Measurements from ENCODE around the gene FGF21.
A peak's percentile ranks its signal among the peaks of the same experiment; 100 is the strongest.

FGF21 gene

DNA sequence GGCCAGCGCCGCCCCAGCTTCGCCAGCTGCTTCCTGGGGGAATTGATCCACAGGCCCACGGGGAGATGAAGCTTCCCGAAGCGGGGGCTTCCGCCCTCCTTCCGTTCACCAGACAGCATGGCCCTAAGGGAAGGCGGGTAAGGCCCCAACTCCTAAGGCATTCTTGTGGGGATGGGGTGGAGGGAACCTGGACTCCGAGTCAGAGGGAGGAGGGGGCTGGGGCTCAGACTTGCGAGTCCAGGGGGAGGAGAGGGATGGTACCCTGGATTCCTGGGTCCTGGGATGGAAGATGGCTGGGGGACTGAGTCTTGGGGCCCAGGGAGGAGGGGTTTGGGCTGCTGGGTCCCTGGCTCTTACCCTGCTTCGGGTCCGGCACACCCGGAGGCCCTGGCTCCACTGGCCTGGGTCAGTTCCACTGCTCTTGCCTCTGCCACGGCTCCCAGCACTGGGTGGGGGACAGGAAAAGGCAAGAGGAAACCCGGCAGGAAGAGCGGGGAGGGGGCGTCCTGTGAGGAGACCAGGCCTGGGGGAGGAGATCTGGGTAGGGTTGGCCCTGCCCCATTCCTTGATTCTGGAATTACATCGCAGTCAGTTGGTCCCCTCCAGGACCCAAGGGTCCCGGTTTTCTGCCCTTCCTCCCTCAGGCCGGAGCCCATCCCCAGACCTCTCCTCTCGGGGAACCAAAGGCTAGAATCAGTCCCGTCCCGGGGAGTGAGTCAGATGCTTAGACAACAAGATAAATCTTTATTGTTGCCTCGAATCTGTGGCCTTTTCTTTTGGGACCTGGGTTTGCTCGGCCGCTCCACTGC, 15.0 kb upstream of the FGF21 start, which contains the start of gene RASIP1:
RASIP1 (minus strand) TSS at position 447 of the 809 bp plus-strand sequence; CDS start at position 119, 328 bp downstream.
- TF ChIP-seq, protein P1, sequence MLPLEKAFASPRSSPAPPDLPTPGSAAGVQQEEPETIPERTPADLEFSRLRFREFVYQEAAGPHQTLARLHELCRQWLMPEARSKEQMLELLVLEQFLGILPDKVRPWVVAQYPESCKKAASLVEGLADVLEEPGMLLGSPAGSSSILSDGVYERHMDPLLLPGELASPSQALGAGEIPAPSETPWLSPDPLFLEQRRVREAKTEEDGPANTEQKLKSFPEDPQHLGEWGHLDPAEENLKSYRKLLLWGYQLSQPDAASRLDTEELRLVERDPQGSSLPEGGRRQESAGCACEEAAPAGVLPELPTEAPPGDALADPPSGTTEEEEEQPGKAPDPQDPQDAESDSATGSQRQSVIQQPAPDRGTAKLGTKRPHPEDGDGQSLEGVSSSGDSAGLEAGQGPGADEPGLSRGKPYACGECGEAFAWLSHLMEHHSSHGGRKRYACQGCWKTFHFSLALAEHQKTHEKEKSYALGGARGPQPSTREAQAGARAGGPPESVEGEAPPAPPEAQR (tag by site-specific recombination; IDR thresholded peaks at IDR 0.05): no peak
- TF ChIP-seq, protein P2, sequence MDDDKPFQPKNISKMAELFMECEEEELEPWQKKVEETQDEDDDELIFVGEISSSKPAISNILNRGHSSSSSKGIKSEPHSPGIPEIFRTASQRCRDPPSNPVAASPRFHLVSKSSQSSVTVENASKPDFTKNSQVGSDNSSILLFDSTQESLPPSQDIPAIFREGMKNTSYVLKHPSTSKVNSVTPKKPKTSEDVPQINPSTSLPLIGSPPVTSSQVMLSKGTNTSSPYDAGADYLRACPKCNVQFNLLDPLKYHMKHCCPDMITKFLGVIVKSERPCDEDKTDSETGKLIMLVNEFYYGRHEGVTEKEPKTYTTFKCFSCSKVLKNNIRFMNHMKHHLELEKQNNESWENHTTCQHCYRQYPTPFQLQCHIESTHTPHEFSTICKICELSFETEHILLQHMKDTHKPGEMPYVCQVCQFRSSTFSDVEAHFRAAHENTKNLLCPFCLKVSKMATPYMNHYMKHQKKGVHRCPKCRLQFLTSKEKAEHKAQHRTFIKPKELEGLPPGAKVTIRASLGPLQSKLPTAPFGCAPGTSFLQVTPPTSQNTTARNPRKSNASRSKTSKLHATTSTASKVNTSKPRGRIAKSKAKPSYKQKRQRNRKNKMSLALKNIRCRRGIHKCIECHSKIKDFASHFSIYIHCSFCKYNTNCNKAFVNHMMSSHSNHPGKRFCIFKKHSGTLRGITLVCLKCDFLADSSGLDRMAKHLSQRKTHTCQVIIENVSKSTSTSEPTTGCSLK (tag by site-specific recombination; IDR thresholded peaks at IDR 0.05): no peak
- TF ChIP-seq, protein P3, sequence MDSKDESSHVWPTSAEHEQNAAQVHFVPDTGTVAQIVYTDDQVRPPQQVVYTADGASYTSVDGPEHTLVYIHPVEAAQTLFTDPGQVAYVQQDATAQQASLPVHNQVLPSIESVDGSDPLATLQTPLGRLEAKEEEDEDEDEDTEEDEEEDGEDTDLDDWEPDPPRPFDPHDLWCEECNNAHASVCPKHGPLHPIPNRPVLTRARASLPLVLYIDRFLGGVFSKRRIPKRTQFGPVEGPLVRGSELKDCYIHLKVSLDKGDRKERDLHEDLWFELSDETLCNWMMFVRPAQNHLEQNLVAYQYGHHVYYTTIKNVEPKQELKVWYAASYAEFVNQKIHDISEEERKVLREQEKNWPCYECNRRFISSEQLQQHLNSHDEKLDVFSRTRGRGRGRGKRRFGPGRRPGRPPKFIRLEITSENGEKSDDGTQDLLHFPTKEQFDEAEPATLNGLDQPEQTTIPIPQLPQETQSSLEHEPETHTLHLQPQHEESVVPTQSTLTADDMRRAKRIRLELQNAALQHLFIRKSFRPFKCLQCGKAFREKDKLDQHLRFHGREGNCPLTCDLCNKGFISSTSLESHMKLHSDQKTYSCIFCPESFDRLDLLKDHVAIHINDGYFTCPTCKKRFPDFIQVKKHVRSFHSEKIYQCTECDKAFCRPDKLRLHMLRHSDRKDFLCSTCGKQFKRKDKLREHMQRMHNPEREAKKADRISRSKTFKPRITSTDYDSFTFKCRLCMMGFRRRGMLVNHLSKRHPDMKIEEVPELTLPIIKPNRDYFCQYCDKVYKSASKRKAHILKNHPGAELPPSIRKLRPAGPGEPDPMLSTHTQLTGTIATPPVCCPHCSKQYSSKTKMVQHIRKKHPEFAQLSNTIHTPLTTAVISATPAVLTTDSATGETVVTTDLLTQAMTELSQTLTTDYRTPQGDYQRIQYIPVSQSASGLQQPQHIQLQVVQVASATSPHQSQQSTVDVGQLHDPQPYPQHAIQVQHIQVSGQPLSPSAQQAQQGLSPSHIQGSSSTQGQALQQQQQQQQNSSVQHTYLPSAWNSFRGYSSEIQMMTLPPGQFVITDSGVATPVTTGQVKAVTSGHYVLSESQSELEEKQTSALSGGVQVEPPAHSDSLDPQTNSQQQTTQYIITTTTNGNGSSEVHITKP (tag by site-specific recombination; IDR thresholded peaks at IDR 0.05): no peak
- TF ChIP-seq ZNF600 (tag by site-specific recombination; IDR thresholded peaks at IDR 0.05) (no peak), ZNF37A (tag by site-specific recombination; IDR thresholded peaks at IDR 0.05) (no peak), ZBTB7A (tag by site-specific recombination; IDR thresholded peaks at IDR 0.05; ENCODE audit: low read depth) (no peak), GLIS2 (tag by site-specific recombination; IDR thresholded peaks at IDR 0.05) (no peak), ZFP37 (tag by site-specific recombination; IDR thresholded peaks at IDR 0.05) (no peak)
- TF ChIP-seq, protein P4, sequence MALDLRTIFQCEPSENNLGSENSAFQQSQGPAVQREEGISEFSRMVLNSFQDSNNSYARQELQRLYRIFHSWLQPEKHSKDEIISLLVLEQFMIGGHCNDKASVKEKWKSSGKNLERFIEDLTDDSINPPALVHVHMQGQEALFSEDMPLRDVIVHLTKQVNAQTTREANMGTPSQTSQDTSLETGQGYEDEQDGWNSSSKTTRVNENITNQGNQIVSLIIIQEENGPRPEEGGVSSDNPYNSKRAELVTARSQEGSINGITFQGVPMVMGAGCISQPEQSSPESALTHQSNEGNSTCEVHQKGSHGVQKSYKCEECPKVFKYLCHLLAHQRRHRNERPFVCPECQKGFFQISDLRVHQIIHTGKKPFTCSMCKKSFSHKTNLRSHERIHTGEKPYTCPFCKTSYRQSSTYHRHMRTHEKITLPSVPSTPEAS (tag by site-specific recombination; IDR thresholded peaks at IDR 0.05): no peak
- no peaks in the 10 kb centered on the region for H3K9me3 ChIP-seq (ENCODE audit: control insufficient read depth, insufficient read depth, low read depth, low read length)
- CTCF ChIA-PET: interaction anchor here (0.7 to 2.1 kb wide), 3 partner anchors 27 to 65 kb away, joined by 3 to 31 read pairs (median 11); no protein-coding TSS in a partner anchor
- peak within 1 kb of the TSS; percentile 36 for H3K4me3 ChIP-seq (ENCODE audit: low read depth, low read length)
- peaks cover 5% of the 10 kb centered on the region for H3K4me1 ChIP-seq (ENCODE audit: control insufficient read depth, insufficient read depth, low read length)
- no peaks in the 10 kb centered on the region for H3K36me3 ChIP-seq (ENCODE audit: control insufficient read depth in 2 of 2, insufficient read depth in 1 of 2, low read length in 2 of 2)
- POLR2A ChIA-PET: interaction anchor here (2.6 kb wide), 1 partner anchor 95 kb away, joined by 10 read pairs; the partner anchor contains the start of gene CA11
- peak within 1 kb of the TSS; percentile 77; the same call in 1 of the 2 replicates for H3K27ac ChIP-seq (ENCODE audit: extremely low read depth, low read depth, low read length)

DNA sequence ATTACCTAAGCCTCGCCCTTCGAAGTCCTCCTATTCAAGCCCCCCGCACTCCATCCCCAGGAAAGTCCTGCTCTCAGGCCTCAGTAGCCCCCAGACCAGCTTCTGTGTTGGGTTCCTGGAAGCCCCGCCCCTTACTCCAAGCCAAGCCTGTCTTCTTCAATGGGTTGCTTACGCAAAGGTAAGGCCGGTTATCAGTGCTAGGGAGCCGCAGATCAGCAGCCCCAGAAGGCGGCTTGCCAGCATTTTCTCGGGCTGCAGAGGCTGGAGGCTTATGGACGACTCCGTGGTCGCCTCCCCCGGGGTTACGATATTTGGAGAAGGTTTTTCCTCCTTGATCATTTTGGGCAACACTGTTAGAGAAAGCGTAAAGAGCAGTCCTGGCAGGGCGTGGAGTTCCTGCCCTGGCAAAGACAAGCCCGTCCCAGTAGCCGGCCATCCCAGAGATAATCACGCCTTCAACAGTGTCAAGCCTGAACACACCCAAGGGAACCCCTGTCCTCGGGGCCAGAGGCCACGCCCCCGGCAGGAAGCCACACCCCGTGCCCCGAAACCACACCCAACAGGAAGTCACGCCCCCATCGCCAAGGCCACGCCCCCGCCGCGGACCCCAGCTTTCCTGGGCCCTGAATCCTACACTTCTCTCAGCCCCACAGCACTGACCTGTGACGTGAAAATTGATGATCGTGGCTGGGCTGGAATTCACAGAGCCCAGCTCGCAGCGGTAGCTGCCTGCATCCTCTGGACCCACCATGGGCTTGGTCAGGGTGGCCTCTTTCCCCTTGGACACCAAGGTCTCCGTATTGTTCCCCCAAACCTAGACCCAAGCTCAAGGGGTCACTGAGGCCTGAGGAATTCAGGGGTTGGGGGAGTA, 14.0 kb upstream of the FGF21 start:
- no peaks in the 10 kb centered on the region for H3K9me3 ChIP-seq (ENCODE audit: control insufficient read depth, insufficient read depth, low read depth, low read length)
- CTCF ChIA-PET: interaction anchor here (0.7 kb wide), 1 partner anchor 258 kb away, joined by 3 read pairs; no protein-coding TSS in a partner anchor
- H3K36me3 ChIP-seq (ENCODE audit: control insufficient read depth in 2 of 2, insufficient read depth in 1 of 2, low read length in 2 of 2): no peaks in the 10 kb centered on the region
- H3K4me3 ChIP-seq (ENCODE audit: low read depth, low read length): no peak overlapping the region
- 0 out of 2 replicates have a peak overlapping the region, but pooled peaks have one; percentile 12 for H3K27ac ChIP-seq (ENCODE audit: extremely low read depth, low read depth, low read length)
- POLR2A ChIA-PET: no interaction called here
- H3K4me1 ChIP-seq (ENCODE audit: control insufficient read depth, insufficient read depth, low read length): peaks cover 5% of the 10 kb centered on the region
- no peak for TF ChIP-seq ZNF354C (tag by site-specific recombination; IDR thresholded peaks at IDR 0.05; ENCODE audit: borderline replicate concordance, low read depth)
- no peak for TF ChIP-seq ZEB2 (tag by site-specific recombination; IDR thresholded peaks at IDR 0.05)
- TF ChIP-seq ZNF175 (tag by site-specific recombination; IDR thresholded peaks at IDR 0.05): no peak
- TF ChIP-seq ZNF596 (tag by site-specific recombination; IDR thresholded peaks at IDR 0.05): no peak
- 0 out of 2 replicates have a peak, but pooled peaks have one; percentile 13 for TF ChIP-seq ZNF707 (tag by site-specific recombination; IDR thresholded peaks at IDR 0.05)
- no peak for TF ChIP-seq ZSCAN16 (tag by site-specific recombination; IDR thresholded peaks at IDR 0.05)
- TF ChIP-seq KLF10 (tag by site-specific recombination; IDR thresholded peaks at IDR 0.05): peak; percentile 58; the same call in 1 of the 2 replicates
- no peak for TF ChIP-seq GLIS1 (tag by site-specific recombination; IDR thresholded peaks at IDR 0.05)
- TF ChIP-seq ZNF132 (tag by site-specific recombination; IDR thresholded peaks at IDR 0.05; ENCODE audit: borderline replicate concordance): no peak
- TF ChIP-seq ZNF514 (tag by site-specific recombination; IDR thresholded peaks at IDR 0.05): no peak
- no peak for TF ChIP-seq ZNF664 (tag by site-specific recombination; IDR thresholded peaks at IDR 0.05)
- TF ChIP-seq OSR2 (tag by site-specific recombination; IDR thresholded peaks at IDR 0.05): peak; percentile 65; the same call in 1 of the 2 replicates
- TF ChIP-seq ZNF221 (tag by site-specific recombination; IDR thresholded peaks at IDR 0.05; ENCODE audit: borderline replicate concordance): no peak
- no peak for TF ChIP-seq GLI4 (tag by site-specific recombination; IDR thresholded peaks at IDR 0.05)
- TF ChIP-seq ZNF473 (tag by site-specific recombination; IDR thresholded peaks at IDR 0.05): no peak
